ACC112 (cell line): ENCODE data around the gene CD244.
"Not testable (repeated sequence)": the region's sequence is repeated elsewhere in the genome, so short reads cannot be mapped to it uniquely, and the experiment has no call there.

Experiments
- H2AFZ ChIP-seq: fragments of 200-600 bp; sonication (generic); one replicate; pipeline ENCODE4 v1.6.0; 2017; ENCODE audit warnings: antibody characterized with exemption, low read length; ENCODE audit not compliant: unreplicated experiment
- H3K27ac ChIP-seq: fragments of 200-600 bp; sonication (generic); 2 replicates; pipeline ENCODE4 v1.5.1; 2014; ENCODE audit warnings: low read depth, mild to moderate bottlenecking, antibody characterized with exemption, low read length, moderate library complexity
- H3K27me3 ChIP-seq: fragments of 200-600 bp; sonication (generic); 2 replicates; pipeline ENCODE4 v1.6.1; 2014; ENCODE audit warnings: mild to moderate bottlenecking, antibody characterized with exemption, low read length, moderate library complexity, mixed read lengths; ENCODE audit not compliant: insufficient read depth
- H3K36me3 ChIP-seq: fragments of 200-600 bp; sonication (generic); 2 replicates; pipeline ENCODE4 v1.6.1; 2016; ENCODE audit warnings: mild to moderate bottlenecking, antibody characterized with exemption, low read length, moderate library complexity, mixed read lengths; ENCODE audit not compliant: insufficient read depth
- H3K4me1 ChIP-seq: fragments of 200-600 bp; sonication (generic); one replicate; pipeline ENCODE4 v1.6.1; 2016; ENCODE audit warnings: low read length, mixed read lengths; ENCODE audit not compliant: insufficient read depth, unreplicated experiment, control insufficient read depth
- H3K4me3 ChIP-seq: fragments of 200-600 bp; sonication (generic); 2 replicates; pipeline ENCODE4 v1.5.1; 2014; ENCODE audit warnings: mild to moderate bottlenecking, low read depth, low read length
- H3K79me2 ChIP-seq: fragments of 200-600 bp; sonication (generic); one replicate; pipeline ENCODE4 v1.6.0; 2016; ENCODE audit warnings: low read length; ENCODE audit not compliant: control insufficient read depth, unreplicated experiment, insufficient read depth

Gene CD244

GRCh38 chr1:160894368-160895135 is 31.9 kb upstream of the CD244 start:
- not testable (repeated sequence) for H3K79me2 ChIP-seq, H3K27me3 ChIP-seq

GRCh38 chr1:160891474-160891873 is 28.8 kb upstream of the CD244 start:
- no peak overlapping the region for H3K4me3 ChIP-seq
- H3K4me1 ChIP-seq: no peaks in the 10 kb centered on the region
- H2AFZ ChIP-seq: no peak overlapping the region
- no peaks in the 10 kb centered on the region for H3K36me3 ChIP-seq
- H3K27me3 ChIP-seq: no peaks in the 10 kb centered on the region; the same call in 1 of the 2 replicates
- H3K27ac ChIP-seq: no peak overlapping the region
- H3K79me2 ChIP-seq: no peaks in the 10 kb centered on the region

More at GRCh38 chr1:160894368-160895135, 31.9 kb upstream of the CD244 start:
- not testable (repeated sequence) for H3K4me3 ChIP-seq, H3K27ac ChIP-seq, H3K36me3 ChIP-seq, H2AFZ ChIP-seq, H3K4me1 ChIP-seq

DNA sequence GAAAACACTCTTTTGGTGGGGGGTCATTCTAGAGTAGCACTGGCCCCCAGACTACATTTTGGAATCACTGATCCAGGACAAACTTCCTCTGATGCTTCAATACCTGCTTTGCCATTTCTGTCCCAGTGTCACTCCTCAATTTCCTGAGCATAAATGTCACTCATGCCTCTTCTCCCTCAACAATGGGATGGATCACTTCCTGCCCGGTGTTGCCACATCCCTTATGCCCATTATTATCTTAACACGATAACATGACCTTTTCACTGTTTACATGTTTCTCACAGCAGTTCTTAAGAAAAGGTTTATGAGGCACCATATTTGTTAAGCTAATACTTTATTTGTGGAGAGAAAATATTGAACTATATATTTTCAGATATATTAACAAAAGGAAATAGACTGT is 26.2 kb upstream of the CD244 start:
- Histone ChIP-seq H3K4me3 (no peak overlapping the region), H3K36me3 (no peaks in the 10 kb centered on the region), H3K27me3 (no peaks in the 10 kb centered on the region; the same call in 1 of the 2 replicates), H2AFZ (no peak overlapping the region), H3K27ac (no peak overlapping the region), H3K4me1 (no peaks in the 10 kb centered on the region), H3K79me2 (no peaks in the 10 kb centered on the region)

GRCh38 chr1:160887071-160887470 is 24.4 kb upstream of the CD244 start:
- H3K4me1 ChIP-seq: no peaks in the 10 kb centered on the region
- H3K27ac ChIP-seq: no peak overlapping the region
- no peaks in the 10 kb centered on the region for H3K79me2 ChIP-seq
- H3K4me3 ChIP-seq: no peak overlapping the region
- no peaks in the 10 kb centered on the region for H3K36me3 ChIP-seq
- H2AFZ ChIP-seq: no peak overlapping the region
- no peaks in the 10 kb centered on the region; the same call in 1 of the 2 replicates for H3K27me3 ChIP-seq

- H3K4me3 ChIP-seq: no peak within 1 kb of the TSS
- H3K79me2 ChIP-seq: no peaks in the 10 kb centered on the region
- H3K4me1 ChIP-seq: no peaks in the 10 kb centered on the region
- H3K27ac ChIP-seq: no peak within 1 kb of the TSS
- no peaks in the 10 kb centered on the region for H3K36me3 ChIP-seq
- no peak within 1 kb of the TSS for H2AFZ ChIP-seq
- H3K27me3 ChIP-seq: no peaks in the 10 kb centered on the region; the same call in 1 of the 2 replicates
These were observed 22.4 kb upstream of the CD244 start, which contains the start of gene ITLN1 for GRCh38 chr1:160885042-160885441. Gene ITLN1, minus strand, starts transcription at chr1:160885180. Its CDS starts 303 bp downstream, at chr1:160884877.

DNA sequence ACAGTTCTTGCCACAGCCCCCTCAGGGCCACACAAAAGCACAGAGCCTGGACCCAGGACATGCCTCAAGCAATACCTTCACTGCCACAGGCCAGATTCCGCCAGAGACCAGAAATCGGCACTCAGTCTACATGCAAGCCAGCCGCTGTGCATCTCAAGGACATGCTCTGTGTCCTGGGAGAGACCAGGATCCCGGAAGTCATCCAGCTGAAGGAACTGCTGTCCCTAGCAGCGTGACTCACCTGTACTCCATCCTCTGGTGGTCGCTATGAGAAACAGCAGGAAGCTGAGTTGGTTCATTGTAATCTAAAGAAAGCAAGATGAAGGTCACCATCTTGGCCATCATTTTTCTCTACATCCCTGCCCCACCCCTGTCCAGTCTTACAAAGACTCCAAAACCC is 21.9 kb upstream of the CD244 start:
- Histone ChIP-seq H3K4me1 (no peaks in the 10 kb centered on the region), H3K27me3 (no peaks in the 10 kb centered on the region; the same call in 1 of the 2 replicates), H3K4me3 (no peak overlapping the region), H2AFZ (no peak overlapping the region), H3K79me2 (no peaks in the 10 kb centered on the region), H3K27ac (no peak overlapping the region), H3K36me3 (no peaks in the 10 kb centered on the region)

- H3K4me1 ChIP-seq: no peaks in the 10 kb centered on the region
These were observed 21.2 kb upstream of the CD244 start for GRCh38 chr1:160883581-160884513.

GRCh38 chr1:160882582-160882981 is 19.9 kb upstream of the CD244 start:
- H3K4me3 ChIP-seq: no peak overlapping the region
- no peaks in the 10 kb centered on the region for H3K4me1 ChIP-seq
- no peak overlapping the region for H3K27ac ChIP-seq
- H3K27me3 ChIP-seq: no peaks in the 10 kb centered on the region; the same call in 1 of the 2 replicates
- no peaks in the 10 kb centered on the region for H3K36me3 ChIP-seq
- H2AFZ ChIP-seq: no peak overlapping the region
- H3K79me2 ChIP-seq: no peaks in the 10 kb centered on the region

More at GRCh38 chr1:160883581-160884513, 21.2 kb upstream of the CD244 start:
- no peak overlapping the region for H2AFZ ChIP-seq
- H3K27me3 ChIP-seq: no peaks in the 10 kb centered on the region; the same call in 1 of the 2 replicates
- H3K79me2 ChIP-seq: no peaks in the 10 kb centered on the region
- H3K27ac ChIP-seq: no peak overlapping the region
- H3K36me3 ChIP-seq: no peaks in the 10 kb centered on the region
- H3K4me3 ChIP-seq: no peak overlapping the region

- not testable (repeated sequence) for H3K79me2 ChIP-seq, H3K36me3 ChIP-seq, H3K27me3 ChIP-seq, H2AFZ ChIP-seq, H3K4me1 ChIP-seq, H3K4me3 ChIP-seq, H3K27ac ChIP-seq
These were observed 18.6 kb upstream of the CD244 start for GRCh38 chr1:160881264-160881663.

DNA sequence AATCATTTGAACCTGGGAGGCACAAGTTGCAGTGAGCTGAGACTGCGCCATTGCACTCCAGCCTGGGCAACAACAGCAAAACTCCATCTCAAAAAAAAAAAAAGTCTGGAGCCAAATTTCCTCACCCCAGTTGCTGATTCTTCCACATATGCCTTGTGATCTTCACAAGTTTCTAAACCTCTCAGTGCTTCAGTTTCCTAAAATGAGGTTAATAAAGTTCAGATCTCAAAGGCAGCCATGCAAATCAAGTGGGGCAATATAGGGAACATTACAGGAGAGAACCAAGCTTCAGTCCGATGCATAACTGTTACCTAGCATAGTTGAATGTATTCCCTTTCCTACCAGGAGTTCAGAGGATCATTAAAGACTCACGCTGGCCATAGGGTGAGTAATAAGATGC is 17.5 kb upstream of the CD244 start:
- no peak overlapping the region for H3K4me3 ChIP-seq
- H3K27me3 ChIP-seq: no peaks in the 10 kb centered on the region
- H3K27ac ChIP-seq: no peak overlapping the region
- no peaks in the 10 kb centered on the region for H3K36me3 ChIP-seq
- H3K4me1 ChIP-seq: no peaks in the 10 kb centered on the region
- no peak overlapping the region for H2AFZ ChIP-seq
- no peaks in the 10 kb centered on the region for H3K79me2 ChIP-seq
